Measurements from ENCODE around the gene GIT2.

GRCh38 chr12:109947521-109947920 lies 48.6 kb downstream of the GIT2 start:
- TF ChIP-seq POU6F1 (CRISPR knock-in tag; IDR thresholded peaks at IDR 0.05; ENCODE audit: borderline replicate concordance, low read depth) (no peak), ESRRG (CRISPR knock-in tag; IDR thresholded peaks at IDR 0.05) (no peak), PATZ1 (CRISPR knock-in tag; IDR thresholded peaks at IDR 0.05; ENCODE audit: borderline replicate concordance) (no peak), ZFP30 (CRISPR knock-in tag; IDR thresholded peaks at IDR 0.05) (no peak), GLIS3 (CRISPR knock-in tag; IDR thresholded peaks at IDR 0.05) (no peak), OSR1 (CRISPR knock-in tag; IDR thresholded peaks at IDR 0.05) (no peak), ZNF8 (CRISPR knock-in tag; IDR thresholded peaks at IDR 0.05) (no peak), CSDC2 (CRISPR knock-in tag; IDR thresholded peaks at IDR 0.05) (no peak), ZC3H10 (CRISPR knock-in tag; IDR thresholded peaks at IDR 0.05) (no peak), TSHZ2 (CRISPR knock-in tag; IDR thresholded peaks at IDR 0.05) (no peak), ZNF565 (CRISPR knock-in tag; conservative IDR thresholded peaks at IDR 0.05; ENCODE audit: low read depth) (no peak), ARNTL (CRISPR knock-in tag; IDR thresholded peaks at IDR 0.05; ENCODE audit: borderline replicate concordance, low read depth) (no peak), SNAI2 (CRISPR knock-in tag; IDR thresholded peaks at IDR 0.05) (no peak)

Data from SK-N-SH treated with all-trans-retinoic acid at 6 μM for 48 hours (cell line).